Gastrocnemius medialis (tissue), 4 donors: ENCODE measurements around the gene DHRS3. TPM values are rescaled to one million over a fixed set of nuclear protein-coding genes. Genes with fewer than 3 reads are reported as not detected.

Experiments used
- ATAC-seq, 2 donors: fragments of 150-250 bp; one replicate each; pipeline ENCODE4 v1.9.1; 2016
- DNase-seq, 2 donors: peaks; one replicate each; pipeline ENCODE4 v3.0.0-alpha.2; 2019
- H3K27ac ChIP-seq, 4 donors: fragments of 200-600 bp; sonication (generic); 1 replicate in 1 of 4; 2 replicates in 3 of 4; pipeline ENCODE4 v1.5.1; 2016 to 2018; ENCODE audit warnings: mild to moderate bottlenecking in 2 of 4, moderate library complexity in 1 of 4
- H3K27me3 ChIP-seq, 3 donors: fragments of 200-600 bp; sonication (generic) in 2 of 3; 1 replicate in 1 of 3; 2 replicates in 2 of 3; pipeline versions ENCODE4 v1.5.1 to v1.6.0; 2016 to 2019; ENCODE audit warnings: mild to moderate bottlenecking in 1 of 3, moderate library complexity in 1 of 3
- H3K36me3 ChIP-seq, 2 donors: fragments of 200-600 bp; sonication (generic) in 1 of 2; one replicate each; pipeline ENCODE4 v1.5.1; 2017 to 2018
- H3K4me1 ChIP-seq, 2 donors: fragments of 200-600 bp; sonication (generic) in 1 of 2; one replicate each; pipeline ENCODE4 v1.5.1; 2016 to 2017; ENCODE audit warnings: mild to moderate bottlenecking in 2 of 2
- H3K4me3 ChIP-seq, 4 donors: fragments of 200-600 bp; sonication (generic) in 3 of 4; 1 replicate in 1 of 4; 2 replicates in 3 of 4; pipeline ENCODE4 v1.5.1; 2016 to 2019; ENCODE audit warnings: mild to moderate bottlenecking in 2 of 4
- H3K9me3 ChIP-seq, 3 donors: fragments of 200-600 bp; sonication (generic) in 2 of 3; 1 replicate in 1 of 3; 2 replicates in 2 of 3; pipeline ENCODE4 v1.5.1; 2016 to 2019
- CTCF ChIP-seq, 5 experiments: fragments of 450-650 bp in 3 of 5; fragments of 200-600 bp in 2 of 5; sonication (generic) in 2 of 5; IDR thresholded peaks in 4 of 5; conservative IDR thresholded peaks in 1 of 5; 1 replicate in 4 of 5; 2 replicates in 1 of 5; pipeline ENCODE4 v1.5.1; 2016 to 2019; ENCODE audit warnings: antibody characterized with exemption in 5 of 5, mild to moderate bottlenecking in 3 of 5, moderate library complexity in 3 of 5
- POLR2A ChIP-seq, 2 donors: fragments of 450-650 bp; IDR thresholded peaks; one replicate each; pipeline ENCODE4 v1.6.1; 2017; ENCODE audit warnings: antibody characterized with exemption in 2 of 2, mild to moderate bottlenecking in 2 of 2, moderate library complexity in 2 of 2
- in situ Hi-C, 4 donors: fragments of 200-750 bp; cut with MboI; loops; one replicate each; pipeline versions ENCODE4 v1.15.0 to v1.8.0; 2017; ENCODE audit warnings: low sequenced_read_pairs in 4 of 4
- intact Hi-C: fragments of 100-400 bp; cut with DNase I; formaldehyde crosslinking; loops from one replicate; pipeline ENCODE4 v1.15.1; 2023; ENCODE audit warnings: low total_unique reads
- total RNA-seq, 4 donors: library from RNA; depleted of rRNA; stranded (reverse); fragments of >200 nt; gene quantifications; one replicate each; pipeline versions ENCODE4 v1.1.0 to v1.2.3, GENCODE V29; 2016

The DHRS3 gene
- total RNA-seq, 4 donors from 2014 or later, result 28.5 to 108 (median 67.0) TPM

- Histone ChIP-seq H3K27me3 (no peaks in the 10 kb centered on the region), H3K4me1 (peaks cover 0 to 4% of the 10 kb centered on the region in 2 donors), H3K9me3 (peaks cover 0 to 20% (median 0%) of the 10 kb centered on the region in 3 donors), H3K27ac (peak overlapping the region; percentile 47 to 81 (median 78)), H3K4me3 (no peak overlapping the region), H3K36me3 (no peaks in the 10 kb centered on the region)
- intact Hi-C loops (no loop called here), in situ Hi-C loops (loop anchor here in 1 of 4 donors (25.0 kb wide), 1 partner anchor 524 kb away; no protein-coding TSS in a partner anchor)
- no peak for TF ChIP-seq CTCF (IDR thresholded peaks at IDR 0.05 in 4 of 5, conservative IDR thresholded peaks at IDR 0.05 in 1 of 5)
- TF ChIP-seq POLR2A (IDR thresholded peaks at IDR 0.05), result no peak
- DNase-seq, result peak in 1 of 2 donors; percentile 36
- ATAC-seq, result peak; percentile 59 to 72
Measured at GRCh38 chr1:12636098-12636950, 18.3 kb upstream of the DHRS3 start.

- peaks cover 0 to 7% (median 0%) of the 10 kb centered on the region in 3 donors for H3K9me3 ChIP-seq
- intact Hi-C loops, result no loop called here
- ATAC-seq (no peak), DNase-seq (no peak)
- no peaks in the 10 kb centered on the region for H3K27me3 ChIP-seq
- H3K4me1 ChIP-seq, result peaks cover 0 to 4% of the 10 kb centered on the region in 2 donors
- H3K4me3 ChIP-seq, result no peak overlapping the region
- TF ChIP-seq POLR2A (IDR thresholded peaks at IDR 0.05) (no peak), CTCF (IDR thresholded peaks at IDR 0.05 in 4 of 5, conservative IDR thresholded peaks at IDR 0.05 in 1 of 5) (no peak)
- no peaks in the 10 kb centered on the region for H3K36me3 ChIP-seq
- peak overlapping the region; percentile 33 to 81 (median 78) for H3K27ac ChIP-seq
- in situ Hi-C loops, result loop anchor here in 1 of 4 donors (25.0 kb wide), 1 partner anchor 522 kb away; no protein-coding TSS in a partner anchor
Measured at GRCh38 chr1:12634696-12635202, 16.7 kb upstream of the DHRS3 start.

GRCh38 chr1:12634156-12634555, 16.1 kb upstream of the DHRS3 start:
- H3K4me1 ChIP-seq, result peaks cover 0 to 4% of the 10 kb centered on the region in 2 donors
- no peaks in the 10 kb centered on the region for H3K36me3 ChIP-seq
- intact Hi-C loops, result no loop called here
- H3K27ac ChIP-seq, result peak overlapping the region; percentile 33 to 81 (median 78)
- no peak overlapping the region for H3K4me3 ChIP-seq
- TF ChIP-seq CTCF (IDR thresholded peaks at IDR 0.05 in 4 of 5, conservative IDR thresholded peaks at IDR 0.05 in 1 of 5) (no peak), POLR2A (IDR thresholded peaks at IDR 0.05) (no peak)
- no peaks in the 10 kb centered on the region for H3K27me3 ChIP-seq
- DNase-seq (no peak), ATAC-seq (no peak)
- peaks cover 0 to under 1% (median 0%) of the 10 kb centered on the region in 3 donors for H3K9me3 ChIP-seq
- in situ Hi-C loops, result loop anchor here in 1 of 4 donors (25.0 kb wide), 1 partner anchor 522 kb away; no protein-coding TSS in a partner anchor

GRCh38 chr1:12631571-12631970, 13.6 kb upstream of the DHRS3 start:
- TF ChIP-seq CTCF (IDR thresholded peaks at IDR 0.05 in 4 of 5, conservative IDR thresholded peaks at IDR 0.05 in 1 of 5), result no peak
- TF ChIP-seq POLR2A (IDR thresholded peaks at IDR 0.05), result no peak
- no peaks in the 10 kb centered on the region for H3K36me3 ChIP-seq
- H3K27me3 ChIP-seq, result no peaks in the 10 kb centered on the region
- in situ Hi-C loops, result loop anchor here in 1 of 4 donors (25.0 kb wide), 1 partner anchor 519 kb away; no protein-coding TSS in a partner anchor
- intact Hi-C loops, result no loop called here
- DNase-seq (no peak), ATAC-seq (no peak)
- no peaks in the 10 kb centered on the region for H3K4me1 ChIP-seq
- no peak overlapping the region for H3K4me3 ChIP-seq
- no peak overlapping the region for H3K27ac ChIP-seq
- no peaks in the 10 kb centered on the region for H3K9me3 ChIP-seq
